Adipose tissue (tissue), 3 donors: ENCODE measurements around the gene SAXO2. TPM values are rescaled to one million over a fixed set of nuclear protein-coding genes. Genes with fewer than 3 reads are reported as not detected.
"Not testable (repeated sequence)": the region's sequence is repeated elsewhere in the genome, so short reads cannot be mapped to it uniquely, and the experiment has no call there.

Experiments
- H3K27ac ChIP-seq: one replicate; pipeline ENCODE4 v1.5.1; 2013; ENCODE audit warnings: low read depth, low read length
- WGBS, 3 donors: extraction: QIAGEN DNeasy Blood & Tissue Kit; methylation state at CpG; one replicate each; pipeline ENCODE4 v1.1.7; 2013; 5-methylcytosine and 5-hydroxymethylcytosine counted together
- polyA plus RNA-seq, 3 donors: library from polyadenylated mRNA; stranded (reverse); fragments of 200-250 nt; gene quantifications; one replicate each; pipeline ENCODE4 v1.2.3, GENCODE V29; 2013
- donor health status: healthy with polysubstance abuse.
- donor health status: Bipolar disorder and iron deficiency.
- donor health status: healthy.

Gene SAXO2
- polyA plus RNA-seq, 3 donors, result 1.0 to 3.3 TPM; not detected in 1

GRCh38 chr15:82275410-82275809 is 12.8 kb downstream of the SAXO2 start:
- no peak overlapping the region for H3K27ac ChIP-seq

GRCh38 chr15:82281276-82281675 is 18.7 kb downstream of the SAXO2 start:
- H3K27ac ChIP-seq, result not testable (repeated sequence)

- 83 to 89% (median 87%) methylated on average over 4 of the region's 4 CpGs for WGBS, 3 donors
- H3K27ac ChIP-seq, result not testable (repeated sequence)
Measured at GRCh38 chr15:82282386-82282785, 19.8 kb downstream of the SAXO2 start.

GRCh38 chr15:82284381-82284780 is 21.8 kb downstream of the SAXO2 start:
- not testable (repeated sequence) for H3K27ac ChIP-seq
- 76 to 86% (median 81%) methylated on average over 1 of the region's 2 CpGs for WGBS, 3 donors

GRCh38 chr15:82286475-82286874 is 23.9 kb downstream of the SAXO2 start:
- 54 to 78% (median 68%) methylated on average over 4 of the region's 4 CpGs for WGBS, 3 donors
- H3K27ac ChIP-seq, result not testable (repeated sequence)

- 78 to 88% (median 88%) methylated on average over 2 of the region's 2 CpGs for WGBS, 3 donors
- not testable (repeated sequence) for H3K27ac ChIP-seq
Measured at GRCh38 chr15:82288202-82288601, 25.6 kb downstream of the SAXO2 start.

GRCh38 chr15:82292271-82292670 is 29.7 kb downstream of the SAXO2 start:
- 83 to 92% (median 86%) methylated on average over 5 of the region's 5 CpGs for WGBS, 3 donors
- no peak overlapping the region for H3K27ac ChIP-seq

- no peak overlapping the region for H3K27ac ChIP-seq
- WGBS, 3 donors, result 61 to 65% (median 63%) methylated on average over 11 of the region's 11 CpGs
Measured at GRCh38 chr15:82294061-82294690, 31.6 kb downstream of the SAXO2 start.

- H3K27ac ChIP-seq, result no peak overlapping the region
- 90 to 94% (median 91%) methylated on average over 5 of the region's 5 CpGs for WGBS, 3 donors
Measured at GRCh38 chr15:82297546-82297945, 34.9 kb downstream of the SAXO2 start.

GRCh38 chr15:82298032-82298431 is 35.4 kb downstream of the SAXO2 start:
- WGBS, 3 donors, result 93% methylated on average over 13 of the region's 13 CpGs

GRCh38 chr15:82298520-82298919 is 35.9 kb downstream of the SAXO2 start:
- H3K27ac ChIP-seq, result no peak overlapping the region
- 17 to 32% (median 29%) methylated on average over 29 to 44 of the region's 44 CpGs for WGBS, 3 donors

More at GRCh38 chr15:82298032-82298431, 35.4 kb downstream of the SAXO2 start:
- H3K27ac ChIP-seq, result no peak overlapping the region

- 57 to 72% (median 71%) methylated on average over 3 of the region's 6 CpGs for WGBS, 3 donors
- not testable (repeated sequence) for H3K27ac ChIP-seq
Measured at GRCh38 chr15:82299511-82299914, 36.9 kb downstream of the SAXO2 start.

GRCh38 chr15:82300326-82300725 is 37.7 kb downstream of the SAXO2 start:
- 67 to 72% (median 68%) methylated on average over 6 of the region's 6 CpGs for WGBS, 3 donors

GRCh38 chr15:82300883-82301282 is 38.3 kb downstream of the SAXO2 start:
- 90 to 96% (median 93%) methylated on average over 7 of the region's 7 CpGs for WGBS, 3 donors
- no peak overlapping the region for H3K27ac ChIP-seq

More at GRCh38 chr15:82300326-82300725, 37.7 kb downstream of the SAXO2 start:
- not testable (repeated sequence) for H3K27ac ChIP-seq

GRCh38 chr15:82301296-82302016 is 38.8 kb downstream of the SAXO2 start:
- H3K27ac ChIP-seq, result no peak overlapping the region
- 74 to 84% (median 75%) methylated on average over 3 of the region's 3 CpGs for WGBS, 3 donors

GRCh38 chr15:82303956-82304777 is 41.5 kb downstream of the SAXO2 start:
- 87 to 93% (median 90%) methylated on average over 12 of the region's 12 CpGs for WGBS, 3 donors
- no peak overlapping the region for H3K27ac ChIP-seq

- WGBS, 3 donors, result 82 to 92% (median 90%) methylated on average over 4 of the region's 4 CpGs
Measured at GRCh38 chr15:82304778-82305090, 42.1 kb downstream of the SAXO2 start.

GRCh38 chr15:82305621-82306048 is 43.0 kb downstream of the SAXO2 start:
- 79 to 93% (median 88%) methylated on average over 7 of the region's 7 CpGs for WGBS, 3 donors
- H3K27ac ChIP-seq, result no peak overlapping the region

More at GRCh38 chr15:82304778-82305090, 42.1 kb downstream of the SAXO2 start:
- H3K27ac ChIP-seq, result no peak overlapping the region
